Measurements from ENCODE around the gene PLXNB3. TPM values are rescaled to one million over a fixed set of nuclear protein-coding genes. Genes with fewer than 3 reads are reported as not detected.

Gene PLXNB3
- total RNA-seq (ENCODE audit: low replicate concordance), result 3.1 and 6.1 TPM in 2 replicates

- H3K4me3 ChIP-seq (ENCODE audit: low read depth, low read length), result peak within 1 kb of the TSS; percentile 57
- peak; percentile 79 for TF ChIP-seq CTCF (IDR thresholded peaks at IDR 0.05; ENCODE audit: insufficient read depth, low read length)
- DNase-seq (ENCODE audit: low read depth), result peak; percentile 59
Observed at GRCh38 chrX:153763989-153764755, at the start of gene PLXNB3. TSS of gene PLXNB3 (plus strand) at chrX:153764249. CDS start at chrX:153765536, 1,287 bp downstream.

GRCh38 chrX:153714256-153714655 lies 49.8 kb upstream of the PLXNB3 start:
- H3K4me3 ChIP-seq (ENCODE audit: low read depth, low read length), result no peak overlapping the region
- TF ChIP-seq CTCF (IDR thresholded peaks at IDR 0.05; ENCODE audit: insufficient read depth, low read length), result no peak
- no peak for DNase-seq (ENCODE audit: low read depth)

- no peak for DNase-seq (ENCODE audit: low read depth)
Observed at GRCh38 chrX:153717445-153717844, 46.6 kb upstream of the PLXNB3 start.

GRCh38 chrX:153719238-153719637 lies 44.8 kb upstream of the PLXNB3 start:
- no peak for DNase-seq (ENCODE audit: low read depth)
- no peak for TF ChIP-seq CTCF (IDR thresholded peaks at IDR 0.05; ENCODE audit: insufficient read depth, low read length)
- no peak overlapping the region for H3K4me3 ChIP-seq (ENCODE audit: low read depth, low read length)

More at GRCh38 chrX:153717445-153717844, 46.6 kb upstream of the PLXNB3 start:
- no peak overlapping the region for H3K4me3 ChIP-seq (ENCODE audit: low read depth, low read length)
- no peak for TF ChIP-seq CTCF (IDR thresholded peaks at IDR 0.05; ENCODE audit: insufficient read depth, low read length)

- DNase-seq (ENCODE audit: low read depth), result no peak
- no peak overlapping the region for H3K4me3 ChIP-seq (ENCODE audit: low read depth, low read length)
- no peak for TF ChIP-seq CTCF (IDR thresholded peaks at IDR 0.05; ENCODE audit: insufficient read depth, low read length)
Observed at GRCh38 chrX:153719701-153720100, 44.3 kb upstream of the PLXNB3 start.

GRCh38 chrX:153722704-153723350 lies 41.2 kb upstream of the PLXNB3 start:
- DNase-seq (ENCODE audit: low read depth), result no peak
- peak overlapping the region; percentile 72 for H3K4me3 ChIP-seq (ENCODE audit: low read depth, low read length)
- no peak for TF ChIP-seq CTCF (IDR thresholded peaks at IDR 0.05; ENCODE audit: insufficient read depth, low read length)

Data from fibroblast of the aortic adventitia (primary cell).